Measurements from ENCODE around the gene APPL1.
A peak's percentile ranks its signal among the peaks of the same experiment; 100 is the strongest.

Gene APPL1, protein sequence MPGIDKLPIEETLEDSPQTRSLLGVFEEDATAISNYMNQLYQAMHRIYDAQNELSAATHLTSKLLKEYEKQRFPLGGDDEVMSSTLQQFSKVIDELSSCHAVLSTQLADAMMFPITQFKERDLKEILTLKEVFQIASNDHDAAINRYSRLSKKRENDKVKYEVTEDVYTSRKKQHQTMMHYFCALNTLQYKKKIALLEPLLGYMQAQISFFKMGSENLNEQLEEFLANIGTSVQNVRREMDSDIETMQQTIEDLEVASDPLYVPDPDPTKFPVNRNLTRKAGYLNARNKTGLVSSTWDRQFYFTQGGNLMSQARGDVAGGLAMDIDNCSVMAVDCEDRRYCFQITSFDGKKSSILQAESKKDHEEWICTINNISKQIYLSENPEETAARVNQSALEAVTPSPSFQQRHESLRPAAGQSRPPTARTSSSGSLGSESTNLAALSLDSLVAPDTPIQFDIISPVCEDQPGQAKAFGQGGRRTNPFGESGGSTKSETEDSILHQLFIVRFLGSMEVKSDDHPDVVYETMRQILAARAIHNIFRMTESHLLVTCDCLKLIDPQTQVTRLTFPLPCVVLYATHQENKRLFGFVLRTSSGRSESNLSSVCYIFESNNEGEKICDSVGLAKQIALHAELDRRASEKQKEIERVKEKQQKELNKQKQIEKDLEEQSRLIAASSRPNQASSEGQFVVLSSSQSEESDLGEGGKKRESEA

DNA sequence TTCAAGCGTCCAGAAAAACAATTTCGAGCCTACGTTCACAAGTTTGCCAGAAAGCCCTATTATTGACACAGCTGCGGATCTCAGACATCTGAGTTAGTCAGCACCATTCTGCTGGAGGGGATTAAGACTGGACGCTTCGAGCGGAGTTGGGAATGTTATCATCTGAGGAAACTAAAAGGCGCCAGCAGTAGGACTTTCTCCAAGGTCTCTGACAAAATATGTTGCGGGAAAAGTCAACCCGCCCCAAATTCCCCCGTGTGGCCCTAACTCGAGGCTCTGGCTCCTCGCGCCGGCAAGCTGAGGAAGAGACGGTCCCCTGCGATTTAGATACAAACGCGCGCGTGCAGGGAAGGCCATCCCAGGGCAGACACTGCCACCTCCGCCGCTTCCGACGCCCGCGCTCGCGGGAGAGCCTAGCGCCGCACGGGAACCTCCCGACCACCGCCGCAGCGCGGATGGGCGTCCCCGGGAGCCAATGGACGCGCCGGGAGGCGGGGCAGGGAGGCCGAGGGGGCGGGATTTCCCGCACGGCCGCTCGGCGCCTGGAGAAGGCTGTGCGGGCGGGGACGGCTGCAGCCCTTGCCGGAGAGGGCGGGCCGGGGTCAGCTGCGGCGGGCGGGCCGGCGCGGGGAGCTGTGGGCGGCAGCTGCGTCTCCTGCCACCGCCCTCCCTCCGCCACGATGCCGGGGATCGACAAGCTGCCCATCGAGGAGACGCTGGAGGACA is at the start of gene APPL1:
TSS of gene APPL1 (plus strand) at position 526 of the 726 bp plus-strand sequence. CDS start at position 681, 155 bp downstream.
- peak; percentile 86 to 92 for DNase-seq
- TF ChIP-seq POLR2A (IDR thresholded peaks at IDR 0.05; ENCODE audit: low read length) (no peak), GATA1 (IDR thresholded peaks at IDR 0.05; ENCODE audit: low read depth, low read length) (no peak)

DNA sequence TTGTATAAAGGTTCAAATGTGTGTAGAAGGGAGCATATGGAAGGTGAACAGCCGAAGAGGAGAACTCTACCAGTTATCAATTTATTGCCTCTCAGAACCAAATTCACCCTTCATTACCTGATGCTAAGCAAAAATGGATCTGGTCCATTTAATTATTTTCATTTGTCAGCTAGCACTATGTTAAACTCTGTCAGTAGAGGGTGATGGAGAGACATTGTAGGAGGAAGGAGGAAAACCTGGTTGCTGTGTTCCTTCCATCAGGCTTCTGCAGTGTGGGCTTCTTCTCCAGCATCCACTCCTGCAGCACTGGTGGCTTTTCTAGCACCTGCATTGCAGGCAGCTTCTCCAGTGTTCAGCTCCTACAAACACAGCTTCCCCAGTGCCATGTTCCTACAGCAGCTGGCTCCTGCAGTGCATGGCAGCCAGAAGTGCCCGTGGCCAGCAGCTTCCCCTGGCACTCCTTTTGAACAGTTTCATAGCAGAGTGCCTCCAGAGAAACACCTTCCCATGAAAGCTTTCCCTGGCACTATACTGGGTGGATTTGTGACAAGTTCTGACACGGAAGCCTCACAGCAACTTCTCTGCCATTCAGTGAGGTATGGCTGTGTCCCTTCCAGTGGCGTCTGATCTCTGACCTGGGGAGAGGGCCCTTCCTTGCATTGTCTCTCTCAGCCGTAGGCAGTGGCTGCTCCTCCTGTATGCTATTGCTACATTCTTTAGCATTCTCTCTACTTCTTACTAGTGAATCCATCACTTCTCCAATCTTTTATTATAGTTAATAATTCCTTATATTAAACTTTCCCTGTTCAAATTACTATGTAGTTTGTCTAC is 47.7 kb upstream of the APPL1 start:
- peak in 1 of 2 experiments; percentile 3 for DNase-seq
- no peak for TF ChIP-seq GATA1 (IDR thresholded peaks at IDR 0.05; ENCODE audit: low read depth, low read length)
- TF ChIP-seq POLR2A (IDR thresholded peaks at IDR 0.05; ENCODE audit: low read length) = no peak

DNA sequence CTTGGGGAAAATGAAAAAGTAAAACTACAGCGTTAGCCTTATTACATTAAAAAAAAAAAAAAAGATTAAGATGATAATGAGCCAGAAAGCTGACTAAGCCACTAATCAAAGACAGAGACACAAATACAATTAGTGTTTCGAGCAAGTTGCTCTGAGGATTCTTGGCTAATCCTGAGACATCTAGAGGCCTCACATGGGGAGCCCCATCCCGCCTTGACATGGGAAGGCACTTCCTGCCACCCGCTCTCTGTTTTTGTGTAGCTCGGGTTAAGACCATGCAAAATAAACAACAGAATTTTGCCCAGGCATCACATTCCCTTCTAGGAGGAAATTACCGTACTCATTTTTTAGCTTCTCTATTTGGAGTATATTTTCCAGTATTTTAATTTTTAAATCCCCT is 43.0 kb upstream of the APPL1 start:
- TF ChIP-seq POLR2A (IDR thresholded peaks at IDR 0.05; ENCODE audit: low read length) = no peak
- TF ChIP-seq GATA1 (IDR thresholded peaks at IDR 0.05; ENCODE audit: low read depth, low read length) = no peak
- no peak for DNase-seq

DNA sequence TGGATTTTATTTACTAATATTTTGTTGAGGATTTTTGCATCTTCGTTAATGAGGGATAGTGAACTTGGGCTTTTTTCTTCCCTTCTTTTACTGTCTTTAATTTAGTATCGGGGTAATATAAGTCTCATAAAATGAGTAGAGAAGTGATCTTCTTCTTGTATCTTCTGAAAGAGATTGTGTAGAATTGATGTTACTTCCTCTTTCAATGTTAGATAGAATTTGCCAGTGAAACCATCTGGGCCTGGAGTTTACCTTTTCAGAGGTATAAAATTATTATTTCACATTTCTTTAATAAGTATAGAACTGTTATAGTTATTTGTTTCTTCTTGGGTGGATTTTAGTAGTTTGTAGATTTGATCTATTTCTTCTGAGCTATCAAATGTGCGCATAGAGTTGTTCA is 35.5 kb upstream of the APPL1 start:
- no peak for DNase-seq
- no peak for TF ChIP-seq GATA1 (IDR thresholded peaks at IDR 0.05; ENCODE audit: low read depth, low read length)
- TF ChIP-seq POLR2A (IDR thresholded peaks at IDR 0.05; ENCODE audit: low read length) = no peak

- no peak for DNase-seq
- TF ChIP-seq POLR2A (IDR thresholded peaks at IDR 0.05; ENCODE audit: low read length) (no peak), GATA1 (IDR thresholded peaks at IDR 0.05; ENCODE audit: low read depth, low read length) (no peak)
Measured at GRCh38 chr3:57194641-57195040, 32.9 kb upstream of the APPL1 start.

DNA sequence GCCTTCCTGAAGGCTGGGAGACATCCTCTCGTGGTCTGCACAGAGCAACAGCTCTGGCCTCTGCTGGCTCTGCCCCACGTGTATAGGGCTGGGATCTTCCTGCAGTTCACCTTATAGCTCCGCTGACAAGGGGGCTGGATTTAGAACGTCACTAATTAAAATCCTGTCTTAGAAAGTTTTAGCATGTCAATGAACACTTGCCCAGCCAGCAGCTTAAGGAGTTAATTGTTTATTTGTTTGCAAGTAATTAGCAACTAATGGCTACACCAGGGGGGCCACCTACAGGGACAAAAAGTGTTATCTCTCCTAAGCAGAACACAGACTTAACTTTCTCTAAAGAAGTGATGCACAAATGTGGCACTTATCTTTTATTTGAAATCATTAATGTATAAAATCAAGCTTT is 27.6 kb upstream of the APPL1 start, which contains the start of gene HESX1:
TSS of gene HESX1 (minus strand) at position 84 of the 403 bp plus-strand sequence. CDS start at position 24, 60 bp downstream.
- TF ChIP-seq POLR2A (IDR thresholded peaks at IDR 0.05; ENCODE audit: low read length) (no peak), GATA1 (IDR thresholded peaks at IDR 0.05; ENCODE audit: low read depth, low read length) (no peak)
- peak; percentile 2 to 29 for DNase-seq

- TF ChIP-seq GATA1 (IDR thresholded peaks at IDR 0.05; ENCODE audit: low read depth, low read length) = no peak
- TF ChIP-seq POLR2A (IDR thresholded peaks at IDR 0.05; ENCODE audit: low read length) = no peak
- DNase-seq = no peak
Measured at GRCh38 chr3:57206423-57206822, 21.1 kb upstream of the APPL1 start.

DNA sequence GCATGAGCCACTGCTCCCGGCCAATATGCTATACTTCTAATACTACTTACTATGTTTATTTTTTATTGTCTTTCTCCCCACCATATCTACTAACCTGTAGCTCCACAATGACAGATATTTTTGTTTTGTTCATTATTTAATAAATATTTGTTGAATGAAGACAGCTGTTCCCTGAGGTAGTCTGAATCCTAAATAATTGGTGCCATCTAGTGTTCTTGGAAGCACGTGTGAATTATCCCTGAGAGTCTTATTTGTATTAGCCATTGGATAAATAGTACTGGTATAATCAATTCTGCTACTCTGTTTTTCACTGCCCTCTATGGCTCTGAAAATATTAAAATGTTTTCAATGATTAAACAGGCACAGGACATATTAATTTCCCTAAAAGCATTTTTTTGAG is 5.6 kb upstream of the APPL1 start:
- no peak for DNase-seq
- TF ChIP-seq GATA1 (IDR thresholded peaks at IDR 0.05; ENCODE audit: low read depth, low read length) = no peak
- TF ChIP-seq POLR2A (IDR thresholded peaks at IDR 0.05; ENCODE audit: low read length) = no peak

DNA sequence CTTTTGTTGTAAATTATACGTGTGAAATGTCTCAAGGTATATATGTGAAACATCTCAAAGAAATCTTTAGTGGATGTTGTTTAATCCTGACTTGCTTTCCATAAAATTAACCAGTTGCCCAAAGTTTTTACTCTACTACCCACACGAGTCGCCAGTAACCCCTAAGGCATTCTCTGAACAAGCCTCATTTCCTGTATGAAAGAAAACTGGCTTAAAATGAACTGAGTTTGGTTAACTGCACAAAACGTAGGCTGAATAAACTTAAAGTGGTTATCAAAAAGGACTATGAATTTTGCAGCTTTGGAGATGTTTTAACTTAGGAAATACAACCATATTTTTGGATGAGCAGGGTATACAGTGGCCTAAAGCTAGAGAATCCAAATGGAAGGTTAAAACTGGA is 2.7 kb upstream of the APPL1 start:
- no peak for TF ChIP-seq GATA1 (IDR thresholded peaks at IDR 0.05; ENCODE audit: low read depth, low read length)
- no peak for TF ChIP-seq POLR2A (IDR thresholded peaks at IDR 0.05; ENCODE audit: low read length)
- DNase-seq = no peak

GRCh38 chr3:57226176-57226575 is 1.4 kb upstream of the APPL1 start:
- no peak for DNase-seq
- no peak for TF ChIP-seq POLR2A (IDR thresholded peaks at IDR 0.05; ENCODE audit: low read length)
- TF ChIP-seq GATA1 (IDR thresholded peaks at IDR 0.05; ENCODE audit: low read depth, low read length) = no peak

DNA sequence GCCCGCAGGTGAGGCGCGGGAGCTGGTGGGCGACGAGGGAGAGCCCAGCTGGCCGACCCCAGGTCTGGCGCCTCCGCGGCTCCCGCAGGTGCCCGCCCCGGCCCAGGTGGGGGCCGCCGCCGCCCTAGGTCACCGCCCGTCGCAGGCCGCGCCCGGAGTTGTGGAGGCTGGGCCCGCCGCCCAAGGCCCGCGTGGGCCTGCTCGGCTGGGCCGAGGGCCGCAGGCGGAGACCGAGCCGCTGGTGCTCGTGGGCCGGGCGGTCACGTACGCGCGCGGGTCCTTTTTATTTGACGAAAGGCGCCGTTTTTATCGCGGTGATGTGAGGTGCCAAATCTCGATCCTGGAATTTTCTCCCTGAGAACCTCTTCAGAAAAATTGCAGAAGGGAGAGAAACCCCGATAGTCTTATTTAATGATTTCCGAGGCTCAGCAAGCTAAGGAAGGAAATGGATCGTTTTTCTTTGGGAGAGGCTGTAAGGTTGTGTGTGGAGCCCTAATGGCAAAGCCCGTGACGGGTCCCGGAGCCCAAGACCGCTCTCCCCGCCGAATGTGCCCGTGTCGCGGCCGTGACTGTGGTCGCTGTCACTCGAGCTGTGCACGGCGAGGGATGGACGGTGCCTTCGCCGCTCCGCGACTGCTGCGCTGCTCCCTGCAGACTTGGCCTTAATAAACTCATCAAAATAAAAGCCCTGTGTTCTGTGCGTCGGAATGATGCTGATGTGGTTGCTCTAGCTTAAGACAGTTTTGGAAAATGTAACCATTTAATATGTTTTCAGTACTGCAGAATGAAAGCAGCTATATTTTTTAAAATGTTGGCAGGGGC is 612 bp downstream of the APPL1 start:
- DNase-seq = peak; percentile 51 to 56
- TF ChIP-seq POLR2A (IDR thresholded peaks at IDR 0.05; ENCODE audit: low read length) (no peak), GATA1 (IDR thresholded peaks at IDR 0.05; ENCODE audit: low read depth, low read length) (no peak)

- TF ChIP-seq GATA1 (IDR thresholded peaks at IDR 0.05; ENCODE audit: low read depth, low read length) (no peak), POLR2A (IDR thresholded peaks at IDR 0.05; ENCODE audit: low read length) (no peak)
- no peak for DNase-seq
Measured at GRCh38 chr3:57230006-57230405, 2.5 kb downstream of the APPL1 start.

Data from erythroblast (primary cell).